Chondrocyte (in vitro differentiated cells): ENCODE measurements around the gene FGF18. TPM values are rescaled to one million over a fixed set of nuclear protein-coding genes. Genes with fewer than 3 reads are reported as not detected.
"Not testable (repeated sequence)": the region's sequence is repeated elsewhere in the genome, so short reads cannot be mapped to it uniquely, and the experiment has no call there.

ENCODE experiments used
- DNase-seq: peaks from one replicate; pipeline ENCODE4 v3.0.0; 2021; ENCODE audit warnings: mixed read lengths, low spot score
- H3K27ac Mint-ChIP-seq: one replicate; pipeline ENCODE4 v1.8.0; 2021; ENCODE audit warnings: mild to moderate bottlenecking, moderate library complexity, mixed read lengths; ENCODE audit not compliant: unreplicated experiment
- H3K27me3 Mint-ChIP-seq: 2 replicates; pipeline ENCODE4 v1.8.0; 2021; ENCODE audit warnings: low read depth, mixed read lengths
- H3K36me3 Mint-ChIP-seq: 2 replicates; pipeline ENCODE4 v1.8.0; 2021; ENCODE audit warnings: low read depth, mixed read lengths
- H3K4me1 Mint-ChIP-seq: 2 replicates; pipeline ENCODE4 v1.8.0; 2021; ENCODE audit warnings: low read depth, mild to moderate bottlenecking, mixed read lengths
- H3K4me3 Mint-ChIP-seq: one replicate; pipeline ENCODE4 v1.8.0; 2021; ENCODE audit warnings: mild to moderate bottlenecking, moderate library complexity, mixed read lengths; ENCODE audit not compliant: unreplicated experiment
- H3K9me3 Mint-ChIP-seq: 2 replicates; pipeline ENCODE4 v1.8.0; 2021; ENCODE audit warnings: low read depth, mixed read lengths
- total RNA-seq: library from RNA; stranded (reverse); gene quantifications from 3 replicates; pipeline ENCODE4 v1.2.1, GENCODE V29; 2021
- TF ChIP-seq, protein P1 (sequence below): fragments of 200-600 bp; sonication (generic); IDR thresholded peaks from 2 replicates; pipeline ENCODE4 v1.5.0; 2021; ENCODE audit warnings: antibody characterized with exemption, mild to moderate bottlenecking, moderate library complexity

FGF18 gene
- total RNA-seq, 1 donor from 2014 or later: 2.1 TPM

DNA sequence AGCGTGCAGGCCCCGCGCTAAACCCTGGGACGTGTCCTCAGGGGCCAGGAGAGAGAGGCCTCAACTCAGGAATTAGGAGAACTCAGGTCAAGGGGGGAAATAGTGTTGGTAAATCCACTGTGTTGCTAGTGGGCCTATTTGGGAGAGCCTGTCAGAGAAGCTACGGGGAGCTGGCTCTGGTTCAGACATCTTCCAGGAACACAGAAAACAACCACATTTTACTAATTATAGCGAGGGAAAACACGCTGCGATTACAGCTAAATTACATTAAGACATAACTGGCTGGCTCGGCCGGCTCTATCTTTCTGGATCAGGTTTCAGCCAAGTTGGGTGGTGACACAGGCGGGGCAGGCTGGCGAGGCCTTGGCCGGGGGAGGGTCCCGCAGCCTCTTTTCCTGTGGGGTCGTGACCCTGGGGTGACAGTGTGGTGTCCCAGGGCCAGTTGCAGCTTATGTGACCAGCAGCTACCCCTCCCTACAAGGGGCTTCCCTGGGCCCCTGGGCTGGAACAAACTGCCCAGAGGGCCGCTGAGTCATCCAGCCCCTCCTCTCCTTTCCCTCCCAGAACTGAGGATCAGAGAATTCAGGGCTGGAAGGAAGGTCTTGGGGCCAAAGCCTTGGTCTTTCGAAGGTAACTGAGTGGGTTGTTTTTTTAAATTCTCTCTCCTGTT is 75.1 kb downstream of the FGF18 start:
- Mint-ChIP-seq H3K4me1 (peaks cover 29% of the 10 kb centered on the region), H3K36me3 (no peaks in the 10 kb centered on the region), H3K4me3 (no peak overlapping the region), H3K9me3 (no peaks in the 10 kb centered on the region), H3K27me3 (no peaks in the 10 kb centered on the region), H3K27ac (peak overlapping the region; percentile 91)
- TF ChIP-seq, protein P1, sequence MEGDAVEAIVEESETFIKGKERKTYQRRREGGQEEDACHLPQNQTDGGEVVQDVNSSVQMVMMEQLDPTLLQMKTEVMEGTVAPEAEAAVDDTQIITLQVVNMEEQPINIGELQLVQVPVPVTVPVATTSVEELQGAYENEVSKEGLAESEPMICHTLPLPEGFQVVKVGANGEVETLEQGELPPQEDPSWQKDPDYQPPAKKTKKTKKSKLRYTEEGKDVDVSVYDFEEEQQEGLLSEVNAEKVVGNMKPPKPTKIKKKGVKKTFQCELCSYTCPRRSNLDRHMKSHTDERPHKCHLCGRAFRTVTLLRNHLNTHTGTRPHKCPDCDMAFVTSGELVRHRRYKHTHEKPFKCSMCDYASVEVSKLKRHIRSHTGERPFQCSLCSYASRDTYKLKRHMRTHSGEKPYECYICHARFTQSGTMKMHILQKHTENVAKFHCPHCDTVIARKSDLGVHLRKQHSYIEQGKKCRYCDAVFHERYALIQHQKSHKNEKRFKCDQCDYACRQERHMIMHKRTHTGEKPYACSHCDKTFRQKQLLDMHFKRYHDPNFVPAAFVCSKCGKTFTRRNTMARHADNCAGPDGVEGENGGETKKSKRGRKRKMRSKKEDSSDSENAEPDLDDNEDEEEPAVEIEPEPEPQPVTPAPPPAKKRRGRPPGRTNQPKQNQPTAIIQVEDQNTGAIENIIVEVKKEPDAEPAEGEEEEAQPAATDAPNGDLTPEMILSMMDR: no peak
- DNase-seq: no peak

- Mint-ChIP-seq H3K4me1 (peaks cover 29% of the 10 kb centered on the region), H3K9me3 (no peaks in the 10 kb centered on the region), H3K27ac (peak overlapping the region; percentile 91), H3K27me3 (no peaks in the 10 kb centered on the region), H3K4me3 (no peak overlapping the region), H3K36me3 (no peaks in the 10 kb centered on the region)
- TF ChIP-seq, protein P1: no peak
- DNase-seq: no peak
These were observed 75.8 kb downstream of the FGF18 start for GRCh38 chr5:171495122-171495700.

- H3K4me3 Mint-ChIP-seq: no peak overlapping the region
- TF ChIP-seq, protein P1: no peak
- peaks cover 29% of the 10 kb centered on the region for H3K4me1 Mint-ChIP-seq
- DNase-seq: no peak
- no peak overlapping the region for H3K27ac Mint-ChIP-seq
- no peaks in the 10 kb centered on the region for H3K9me3 Mint-ChIP-seq
- H3K36me3 Mint-ChIP-seq: no peaks in the 10 kb centered on the region
- no peaks in the 10 kb centered on the region for H3K27me3 Mint-ChIP-seq
These were observed 77.0 kb downstream of the FGF18 start for GRCh38 chr5:171496456-171496855.

GRCh38 chr5:171497494-171497893 is 78.0 kb downstream of the FGF18 start:
- not testable (repeated sequence) for H3K27ac Mint-ChIP-seq, H3K27me3 Mint-ChIP-seq, H3K9me3 Mint-ChIP-seq, DNase-seq, H3K36me3 Mint-ChIP-seq, H3K4me3 Mint-ChIP-seq
- peaks cover 29% of the 10 kb centered on the region for H3K4me1 Mint-ChIP-seq

- TF ChIP-seq, protein P1: no peak
- no peak for DNase-seq
- no peak overlapping the region for H3K27ac Mint-ChIP-seq
- H3K9me3 Mint-ChIP-seq: no peaks in the 10 kb centered on the region
- peaks cover 29% of the 10 kb centered on the region for H3K4me1 Mint-ChIP-seq
- no peaks in the 10 kb centered on the region for H3K36me3 Mint-ChIP-seq
- no peak overlapping the region for H3K4me3 Mint-ChIP-seq
- no peaks in the 10 kb centered on the region for H3K27me3 Mint-ChIP-seq
These were observed 78.7 kb downstream of the FGF18 start for GRCh38 chr5:171498166-171498565.

DNA sequence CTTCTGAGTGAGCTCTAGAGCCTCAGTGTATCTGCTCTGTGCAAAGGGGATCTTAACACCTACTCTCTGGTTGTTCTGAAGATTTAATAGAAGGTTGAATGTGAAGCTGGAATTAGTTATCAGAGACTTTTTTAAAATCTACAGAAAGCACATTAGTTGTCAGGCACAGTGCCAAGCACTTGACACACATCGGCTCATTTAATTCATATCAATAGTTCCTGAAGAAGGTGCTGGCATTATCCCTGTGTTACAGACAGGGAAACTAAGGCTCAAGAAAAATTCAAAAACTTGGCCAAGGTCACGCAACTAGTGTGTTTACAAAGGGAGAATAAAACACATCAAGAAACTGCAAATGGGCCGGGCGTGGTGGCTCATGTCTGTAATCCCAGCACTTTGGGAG is 80.2 kb downstream of the FGF18 start:
- H3K27me3 Mint-ChIP-seq: no peaks in the 10 kb centered on the region
- no peaks in the 10 kb centered on the region for H3K36me3 Mint-ChIP-seq
- H3K4me1 Mint-ChIP-seq: peaks cover 16% of the 10 kb centered on the region
- no peak for DNase-seq
- H3K4me3 Mint-ChIP-seq: no peak overlapping the region
- no peaks in the 10 kb centered on the region for H3K9me3 Mint-ChIP-seq
- H3K27ac Mint-ChIP-seq: no peak overlapping the region
- TF ChIP-seq, protein P1: no peak
